Lung (tissue), 12 donors: Measurements from ENCODE around the gene TAF8. TPM values are rescaled to one million over a fixed set of nuclear protein-coding genes. Genes with fewer than 3 reads are reported as not detected.
A peak's percentile ranks its signal among the peaks of the same experiment; 100 is the strongest.

Experiments used
- ATAC-seq: fragments of 200-7000 bp; cut with Tn5 transposase; one replicate; pipeline ENCODE4 v1.9.1; 2020; ENCODE audit warnings: moderate number of reproducible peaks; ENCODE audit not compliant: insufficient read depth, low FRiP score
- DNase-seq, 3 donors: peaks; one replicate each; pipeline ENCODE4 v3.0.0-alpha.2; 2013 to 2017
- H3K27ac ChIP-seq, 2 donors: one replicate each; pipeline ENCODE4 v1.5.1; 2013; ENCODE audit warnings: mild to moderate bottlenecking in 2 of 2, moderate library complexity in 2 of 2, control low read depth in 1 of 2, inconsistent platforms in 1 of 2, low read depth in 1 of 2, low read length in 1 of 2
- H3K27me3 ChIP-seq, 3 donors: one replicate each; pipeline ENCODE4 v1.5.1; 2013; ENCODE audit warnings: low read length in 2 of 3; ENCODE audit not compliant: control insufficient read depth in 3 of 3, insufficient read depth in 3 of 3
- H3K36me3 ChIP-seq, 4 donors: one replicate each; pipeline ENCODE4 v1.5.1; 2013; ENCODE audit warnings: low read length in 4 of 4, mild to moderate bottlenecking in 1 of 4, moderate library complexity in 1 of 4; ENCODE audit not compliant: control insufficient read depth in 4 of 4, insufficient read depth in 4 of 4
- H3K4me1 ChIP-seq, 5 donors: one replicate each; pipeline ENCODE4 v1.5.1; 2013; ENCODE audit warnings: low read length in 5 of 5, mild to moderate bottlenecking in 2 of 5, moderate library complexity in 1 of 5; ENCODE audit not compliant: control insufficient read depth in 5 of 5, insufficient read depth in 5 of 5
- H3K4me3 ChIP-seq: one replicate; pipeline ENCODE4 v1.5.1; 2013; ENCODE audit warnings: mild to moderate bottlenecking, control low read depth, moderate library complexity
- H3K9ac ChIP-seq, 2 donors: one replicate each; pipeline ENCODE4 v1.5.1; 2013; ENCODE audit warnings: low read length in 2 of 2, control low read depth in 1 of 2; ENCODE audit not compliant: insufficient read depth in 1 of 2
- H3K9me3 ChIP-seq, 4 donors: one replicate each; pipeline ENCODE4 v1.5.1; 2013; ENCODE audit warnings: low read length in 3 of 4, mild to moderate bottlenecking in 1 of 4, moderate library complexity in 1 of 4; ENCODE audit not compliant: control insufficient read depth in 4 of 4, insufficient read depth in 3 of 4
- CTCF ChIP-seq: IDR thresholded peaks from 2 replicates; pipeline ENCODE4 v1.5.1; 2012; ENCODE audit warnings: mild to moderate bottlenecking; ENCODE audit errors: control extremely low read depth, extremely low read depth
- WGBS, 2 donors: extraction: QIAGEN DNeasy Blood & Tissue Kit; methylation state at CpG; one replicate each; pipeline ENCODE4 v1.1.7; 2013; 5-methylcytosine and 5-hydroxymethylcytosine counted together
- polyA plus RNA-seq, 2 donors: library from polyadenylated mRNA; stranded (reverse); fragments of 200-250 nt; gene quantifications; one replicate each; pipeline ENCODE4 v1.2.1, GENCODE V29; 2013
- total RNA-seq, 2 donors: library from RNA; depleted of rRNA in 1 of 2; stranded (reverse); fragments of >200 nt in 1 of 2; gene quantifications; one replicate each; pipeline ENCODE4 v1.2.1, GENCODE V29; 2014 to 2021
- donor health status: control.
- donor health status: control.
- donor health status: Bipolar disorder and iron deficiency.
- donor health status: healthy.
- donor health status: DM: yes; HTN: yes; CAD: no.

TAF8 gene
- total and polyA plus RNA-seq, 4 donors = 14.0 to 26.7 (median 17.0) TPM

- Histone ChIP-seq H3K9me3 (no peaks in the 10 kb centered on the region), H3K4me1 (peaks cover 4 to 20% (median 19%) of the 10 kb centered on the region in 5 donors), H3K27me3 (no peaks in the 10 kb centered on the region), H3K4me3 (no peak overlapping the region), H3K9ac (no peak overlapping the region), H3K27ac (peak overlapping the region in 1 of 2 donors; percentile 29), H3K36me3 (peaks cover 0 to 5% (median 0%) of the 10 kb centered on the region in 4 donors)
- no peak for TF ChIP-seq CTCF
- no peak for ATAC-seq
- DNase-seq = no peak
- 52 to 58% methylated on average over 6 to 7 of the region's 7 CpGs for WGBS, 2 donors
Measured at GRCh38 chr6:42041481-42042053, 8.8 kb upstream of the TAF8 start.

GRCh38 chr6:42042108-42042507 lies 8.2 kb upstream of the TAF8 start:
- ATAC-seq (no peak), DNase-seq (no peak)
- WGBS, 2 donors = 77 to 87% methylated on average over 14 of the region's 14 CpGs
- Histone ChIP-seq H3K4me1 (peaks cover 4 to 21% (median 19%) of the 10 kb centered on the region in 5 donors), H3K4me3 (no peak overlapping the region), H3K27me3 (no peaks in the 10 kb centered on the region), H3K9me3 (no peaks in the 10 kb centered on the region), H3K9ac (no peak overlapping the region), H3K36me3 (peaks cover 0 to 5% (median 0%) of the 10 kb centered on the region in 4 donors), H3K27ac (peak overlapping the region in 1 of 2 donors; percentile 29)
- TF ChIP-seq CTCF = no peak

GRCh38 chr6:42043787-42044475 lies 6.4 kb upstream of the TAF8 start:
- no peak overlapping the region for H3K9ac ChIP-seq
- H3K4me3 ChIP-seq = no peak overlapping the region

More at GRCh38 chr6:42043787-42044475, 6.4 kb upstream of the TAF8 start:
- peak; percentile 63 for ATAC-seq
- DNase-seq = peak; percentile 91 to 92 (median 92)
- peak overlapping the region in 1 of 2 donors; percentile 50 for H3K27ac ChIP-seq
- peaks cover 6 to 24% (median 21%) of the 10 kb centered on the region in 5 donors for H3K4me1 ChIP-seq
- 34 to 50% methylated on average over 21 of the region's 21 CpGs for WGBS, 2 donors
- no peaks in the 10 kb centered on the region for H3K27me3 ChIP-seq
- peaks cover 0 to 5% (median 0%) of the 10 kb centered on the region in 4 donors for H3K36me3 ChIP-seq
- peak; percentile 97 for TF ChIP-seq CTCF
- no peaks in the 10 kb centered on the region for H3K9me3 ChIP-seq
